CD4-positive, alpha-beta T cell treated with Interleukin-12 subunit alpha and Interleukin-12 subunit beta, for 1 hour (primary cell): ENCODE data around the gene HSPA12B.

Experiments used
- DNase-seq: peaks from one replicate; pipeline ENCODE4 v3.0.0-alpha.2; 2020

HSPA12B gene

GRCh38 chr20:3749087-3749688, 16.7 kb downstream of the HSPA12B start:
- no peak for DNase-seq

DNA sequence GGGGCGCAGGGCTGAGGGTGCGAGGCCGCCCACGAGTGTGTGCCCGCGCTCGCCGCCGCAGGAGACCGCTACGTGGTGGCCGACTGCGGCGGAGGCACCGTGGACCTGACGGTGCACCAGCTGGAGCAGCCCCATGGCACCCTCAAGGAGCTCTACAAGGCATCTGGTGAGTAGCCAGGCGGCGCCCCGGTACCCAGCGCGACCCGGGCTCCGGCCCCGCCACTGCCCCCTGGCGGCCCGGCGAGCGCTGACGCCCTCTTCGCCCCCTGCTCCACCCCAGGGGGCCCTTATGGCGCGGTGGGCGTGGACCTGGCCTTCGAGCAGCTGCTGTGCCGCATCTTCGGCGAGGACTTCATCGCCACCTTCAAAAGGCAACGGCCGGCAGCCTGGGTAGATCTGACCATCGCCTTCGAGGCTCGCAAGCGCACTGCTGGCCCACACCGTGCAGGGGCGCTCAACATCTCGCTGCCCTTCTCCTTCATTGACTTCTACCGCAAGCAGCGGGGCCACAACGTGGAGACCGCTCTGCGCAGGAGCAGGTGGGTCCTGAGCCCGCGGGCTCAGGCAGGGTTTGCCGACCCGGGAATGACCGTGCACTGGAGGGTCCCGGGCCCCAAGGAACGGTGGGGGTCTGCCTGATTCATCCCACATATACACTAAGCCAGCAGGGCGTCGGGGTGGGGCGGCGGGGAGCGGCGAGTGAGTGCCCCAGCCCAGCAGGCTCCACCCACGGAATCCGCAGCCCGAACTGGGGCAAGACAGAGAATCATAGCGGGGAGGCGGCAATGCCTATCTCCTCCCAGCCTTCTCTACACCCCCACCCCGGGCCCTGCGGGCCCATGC, 17.4 kb downstream of the HSPA12B start:
- DNase-seq = peak; percentile 33

DNA sequence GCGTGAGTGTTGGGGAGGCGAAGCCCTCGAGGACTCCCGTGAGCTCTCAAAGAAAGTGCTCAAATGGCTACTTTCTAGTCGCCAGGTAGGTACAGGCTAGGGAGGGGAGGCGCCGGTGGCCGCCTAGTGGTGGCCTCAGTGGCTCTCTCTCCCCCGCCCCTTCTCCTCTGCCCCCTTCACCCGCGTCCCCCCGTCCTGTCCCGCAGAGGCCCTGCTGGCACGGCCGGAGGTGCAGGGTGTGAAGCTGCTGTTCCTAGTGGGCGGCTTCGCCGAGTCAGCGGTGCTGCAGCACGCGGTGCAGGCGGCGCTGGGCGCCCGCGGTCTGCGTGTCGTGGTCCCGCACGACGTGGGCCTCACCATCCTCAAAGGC, 18.8 kb downstream of the HSPA12B start:
- no peak for DNase-seq

GRCh38 chr20:3751675-3752385, 19.3 kb downstream of the HSPA12B start:
- DNase-seq = peak; percentile 71

GRCh38 chr20:3752386-3752759, 19.9 kb downstream of the HSPA12B start:
- no peak for DNase-seq

GRCh38 chr20:3753098-3753497, 20.6 kb downstream of the HSPA12B start:
- DNase-seq = peak; percentile 74

- no peak for DNase-seq
Measured at GRCh38 chr20:3753501-3754275, 21.2 kb downstream of the HSPA12B start.

DNA sequence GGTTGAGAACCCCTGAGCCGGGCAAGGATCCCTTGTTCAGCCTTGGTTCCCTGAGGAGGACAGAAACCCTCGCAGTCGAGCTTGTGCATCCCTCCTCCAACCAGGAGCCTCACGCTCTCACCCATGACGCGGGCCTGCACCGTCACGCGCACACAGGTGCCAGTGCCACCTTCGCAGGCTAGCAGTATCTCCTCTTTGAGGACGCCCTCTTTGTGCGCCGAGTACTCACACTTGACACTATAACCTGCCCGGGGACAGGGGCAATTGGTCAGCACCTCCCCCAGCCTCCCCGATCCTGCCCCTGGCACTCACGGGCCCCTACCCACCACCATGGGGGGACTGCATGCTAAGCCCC, 21.8 kb downstream of the HSPA12B start:
- DNase-seq = no peak

DNA sequence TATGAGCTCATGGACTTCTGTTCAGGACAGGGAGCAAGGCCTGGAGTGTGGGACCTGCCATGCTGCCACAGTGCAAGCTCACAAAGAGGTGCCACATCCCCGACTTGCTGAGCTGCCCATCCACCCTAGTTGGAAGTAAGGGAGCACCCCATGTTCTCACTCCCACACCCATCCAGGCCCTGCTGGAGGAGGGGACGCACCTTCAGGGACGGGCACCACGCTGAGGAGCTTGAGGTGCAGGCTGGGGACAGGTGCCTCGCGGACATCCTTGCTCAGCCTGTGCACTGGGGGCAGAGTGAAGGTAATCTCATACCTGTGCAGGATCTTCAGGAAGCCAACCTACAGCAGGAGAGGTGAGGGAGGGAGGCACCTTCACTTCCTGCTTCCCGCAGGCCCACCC, 22.8 kb downstream of the HSPA12B start:
- DNase-seq = no peak

GRCh38 chr20:3755814-3756480, 23.5 kb downstream of the HSPA12B start:
- DNase-seq = no peak

DNA sequence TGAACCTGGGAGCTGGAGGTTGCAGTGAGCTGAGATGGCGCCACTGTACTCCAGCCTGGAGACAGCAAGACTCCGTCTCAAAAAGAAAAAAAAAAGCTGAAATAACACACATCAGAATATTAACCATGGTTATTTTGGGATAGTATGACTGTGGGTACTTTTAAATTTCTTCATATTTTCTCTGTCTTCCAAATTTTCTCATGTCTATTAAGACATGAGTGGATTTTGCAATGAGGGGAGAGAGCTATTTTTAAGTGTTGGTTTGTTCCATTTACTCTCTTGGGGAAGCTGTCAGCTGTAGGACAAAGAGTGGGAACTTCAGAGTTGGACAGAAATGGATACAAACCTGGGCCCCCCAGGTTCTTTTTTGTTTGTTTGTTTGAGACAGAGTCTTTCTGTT, 24.8 kb downstream of the HSPA12B start:
- no peak for DNase-seq

DNA sequence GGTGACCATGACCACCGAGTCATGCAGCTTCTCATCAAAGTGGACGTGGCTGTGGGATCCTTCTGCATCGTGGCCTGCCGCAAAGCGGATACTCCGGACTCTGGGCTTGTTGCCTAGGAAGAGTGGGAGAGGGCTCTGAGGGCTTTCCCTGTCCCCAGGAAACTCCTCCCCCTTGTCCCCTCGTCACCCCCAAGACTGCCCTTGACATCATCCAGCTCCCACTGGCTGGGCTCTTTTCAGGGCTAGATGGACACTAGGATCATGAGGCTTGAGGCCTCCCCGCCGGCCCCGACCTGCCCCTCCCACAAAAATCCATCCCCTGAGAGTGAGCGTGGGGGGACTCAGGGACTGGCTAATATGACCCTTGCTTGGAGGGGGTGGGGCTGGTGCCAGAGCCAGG, 26.1 kb downstream of the HSPA12B start:
- no peak for DNase-seq

- DNase-seq = no peak
Measured at GRCh38 chr20:3759316-3759823, 26.9 kb downstream of the HSPA12B start.

GRCh38 chr20:3759884-3760283, 27.4 kb downstream of the HSPA12B start:
- no peak for DNase-seq

GRCh38 chr20:3760655-3761348, 28.3 kb downstream of the HSPA12B start:
- no peak for DNase-seq

GRCh38 chr20:3763671-3764601, 31.5 kb downstream of the HSPA12B start:
- DNase-seq = no peak

DNA sequence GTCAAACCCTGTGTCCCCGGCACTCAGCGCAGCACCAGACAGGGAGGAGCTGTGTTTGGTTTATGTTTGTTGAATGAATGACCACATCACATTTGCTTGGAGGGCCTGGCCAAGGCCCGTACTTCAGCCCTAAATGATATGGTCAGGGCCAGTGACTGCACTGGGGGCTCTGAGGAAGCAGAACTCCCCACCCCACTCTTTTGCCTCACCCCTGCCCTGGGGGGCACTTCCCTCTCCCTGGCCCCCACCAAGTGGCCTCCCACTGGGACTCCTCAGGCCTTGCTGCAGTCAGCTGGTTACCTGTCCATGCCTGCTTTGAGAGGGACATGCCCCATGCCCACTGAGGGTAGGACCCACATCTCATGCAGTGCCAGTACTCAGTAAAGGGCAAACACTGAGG, 32.2 kb downstream of the HSPA12B start:
- no peak for DNase-seq

DNA sequence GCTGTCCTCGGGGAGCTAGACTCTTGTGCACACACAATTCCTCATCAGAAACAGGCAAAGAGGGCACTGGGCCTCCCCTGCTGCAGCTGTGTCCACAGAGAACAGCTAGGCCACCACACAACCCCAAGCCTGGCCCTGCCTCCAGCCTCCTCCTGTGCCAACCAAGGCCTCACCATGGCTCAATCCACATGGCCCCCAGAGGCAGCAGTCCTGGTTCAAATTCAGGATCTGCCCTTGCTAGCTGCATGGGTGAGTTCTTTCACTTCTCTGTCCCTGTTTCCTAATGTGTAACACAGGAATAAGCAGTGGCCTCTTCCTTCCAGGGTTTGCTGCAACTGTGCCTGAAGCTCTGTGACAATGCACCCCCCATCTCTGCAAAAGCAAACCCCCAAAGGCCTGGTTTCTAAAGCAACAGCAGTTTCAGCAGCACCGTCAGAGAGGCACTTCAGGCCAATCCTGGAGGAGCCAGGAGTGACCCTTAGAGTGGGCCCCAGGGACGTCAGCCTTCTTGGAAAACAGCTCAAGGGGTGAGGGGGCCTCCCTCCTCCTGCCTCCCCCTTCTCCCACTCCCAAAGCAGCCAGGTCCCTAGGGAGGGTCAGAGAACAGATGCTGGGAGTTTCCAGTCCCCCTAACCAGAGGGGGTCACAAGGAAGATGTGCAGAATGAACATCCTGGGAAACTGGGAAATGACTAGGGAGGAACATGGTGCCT, 32.8 kb downstream of the HSPA12B start:
- DNase-seq = no peak

DNA sequence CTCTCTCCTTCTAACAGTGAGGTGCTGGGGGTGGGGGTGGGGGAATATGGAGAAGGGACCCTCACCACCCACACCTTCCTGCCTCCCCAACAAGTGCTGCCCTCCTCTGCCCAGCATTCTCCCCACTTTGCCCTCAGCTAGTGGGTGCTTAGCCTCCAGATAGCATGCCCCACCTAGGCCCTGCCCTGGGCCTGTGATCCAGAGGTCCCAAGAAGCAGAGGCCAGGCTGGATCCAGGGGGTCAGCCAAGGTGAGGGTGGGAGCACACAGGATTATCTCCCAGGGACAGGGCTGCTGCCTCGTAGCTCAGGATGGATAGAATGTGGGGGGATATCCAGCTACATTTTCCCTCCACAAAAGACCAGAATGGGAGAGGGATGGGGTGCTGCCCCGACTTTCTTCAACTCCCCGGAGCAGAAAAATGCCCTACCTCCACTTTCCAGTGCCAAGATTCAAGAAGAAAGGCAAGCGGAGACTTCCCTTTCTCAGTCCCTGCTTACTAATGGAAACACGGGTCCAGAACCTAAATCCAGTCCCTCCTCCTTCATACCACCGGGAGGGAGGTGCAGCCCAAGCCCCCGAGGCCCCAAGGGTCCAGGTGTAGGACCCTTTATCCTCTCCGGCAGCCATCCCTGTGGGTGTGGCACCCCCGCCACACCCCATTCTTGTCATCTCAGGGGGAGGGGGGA, 34.1 kb downstream of the HSPA12B start:
- DNase-seq = no peak

DNA sequence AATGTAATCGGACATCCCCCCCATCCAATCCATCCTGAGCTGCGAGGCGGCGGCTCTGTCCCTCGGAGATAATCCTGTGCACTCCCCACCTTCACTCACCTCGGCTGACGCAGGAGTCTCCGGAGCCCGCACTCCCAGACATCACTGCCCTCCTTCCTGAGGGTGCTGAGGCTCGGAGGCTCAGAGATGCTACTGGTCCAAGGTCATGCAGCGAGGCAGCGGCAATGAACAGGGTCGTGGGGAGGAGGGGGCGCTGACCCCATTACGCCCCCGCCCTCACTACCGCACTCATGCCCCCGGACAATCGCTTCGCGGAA, 34.6 kb downstream of the HSPA12B start:
- DNase-seq = no peak
